Gastroesophageal sphincter (tissue), 4 donors: ENCODE measurements around the gene SCAF1. TPM values are rescaled to one million over a fixed set of nuclear protein-coding genes. Genes with fewer than 3 reads are reported as not detected.

Source experiments
- ATAC-seq: fragments of 150-250 bp; one replicate; pipeline ENCODE4 v1.9.1; 2016; ENCODE audit warnings: mild to moderate bottlenecking, moderate library complexity
- H3K27ac ChIP-seq, 4 donors: fragments of 200-600 bp; sonication (generic) in 3 of 4; 1 replicate in 3 of 4; 2 replicates in 1 of 4; pipeline ENCODE4 v1.5.1; 2016 to 2019
- H3K27me3 ChIP-seq: fragments of 200-600 bp; sonication (generic); one replicate; pipeline ENCODE4 v1.5.1; 2019
- H3K36me3 ChIP-seq, 2 donors: fragments of 200-600 bp; sonication (generic); one replicate each; pipeline ENCODE4 v1.5.1; 2019; ENCODE audit warnings: control low read depth in 1 of 2
- H3K4me1 ChIP-seq, 3 donors: fragments of 200-600 bp; sonication (generic); 1 replicate in 2 of 3; 2 replicates in 1 of 3; pipeline ENCODE4 v1.5.1; 2016 to 2019; ENCODE audit warnings: control low read depth in 2 of 3
- H3K4me3 ChIP-seq, 2 donors: fragments of 200-600 bp; sonication (generic); one replicate each; pipeline ENCODE4 v1.5.1; 2019; ENCODE audit warnings: mild to moderate bottlenecking in 1 of 2, moderate library complexity in 1 of 2
- H3K9me3 ChIP-seq, 3 donors: fragments of 200-600 bp; sonication (generic); one replicate each; pipeline ENCODE4 v1.5.1; 2017 to 2019; ENCODE audit warnings: control low read depth in 2 of 3
- CTCF ChIP-seq, 4 experiments: fragments of 200-600 bp in 2 of 4; fragments of 450-650 bp in 2 of 4; sonication (generic) in 1 of 4; IDR thresholded peaks; one replicate each; pipeline ENCODE4 v1.5.1; 2017 to 2019; ENCODE audit warnings: antibody characterized with exemption in 4 of 4, mild to moderate bottlenecking in 2 of 4, moderate library complexity in 2 of 4
- EP300 ChIP-seq: sonication (generic); formaldehyde crosslinking; IDR thresholded peaks from one replicate; pipeline ENCODE4 v1.6.1; 2017; ENCODE audit warnings: antibody characterized with exemption, mild to moderate bottlenecking
- POLR2A ChIP-seq, 2 donors: fragments of 450-650 bp; IDR thresholded peaks; one replicate each; pipeline ENCODE4 v1.6.1; 2017; ENCODE audit warnings: antibody characterized with exemption in 2 of 2, mild to moderate bottlenecking in 2 of 2, moderate library complexity in 1 of 2
- POLR2AphosphoS5 ChIP-seq: sonication (generic); formaldehyde crosslinking; IDR thresholded peaks from one replicate; pipeline ENCODE4 v1.6.1; 2017; ENCODE audit warnings: antibody characterized with exemption
- WGBS, 2 donors: methylation state at CpG; one replicate each; pipeline ENCODE4 v1.1.5; 2018; ENCODE audit warnings: low coverage in 1 of 2; 5-methylcytosine and 5-hydroxymethylcytosine counted together
- total RNA-seq, 4 donors: library from RNA; depleted of rRNA; stranded (reverse); fragments of >200 nt; gene quantifications; one replicate each; pipeline ENCODE4 v1.1.0, GENCODE V29; 2016

Gene SCAF1
- total RNA-seq, 4 donors from 2014 or later = 18.2 to 37.5 (median 18.5) TPM

- no CpG with 5 or more reads among the region's 72 CpGs for WGBS, 2 donors
- H3K27ac ChIP-seq = no peak overlapping the region
- TF ChIP-seq EP300 (no peak), CTCF (IDR thresholded peaks at IDR 0.05) (no peak), POLR2A (IDR thresholded peaks at IDR 0.05) (no peak), POLR2AphosphoS5 (no peak)
- no peak for ATAC-seq
- H3K27me3 ChIP-seq = no peaks in the 10 kb centered on the region
- H3K9me3 ChIP-seq = no peaks in the 10 kb centered on the region
- peaks cover 0 to 100% of the 10 kb centered on the region in 2 donors for H3K36me3 ChIP-seq
- H3K4me1 ChIP-seq = peaks cover 0 to 6% (median 0%) of the 10 kb centered on the region in 3 donors
- no peak overlapping the region for H3K4me3 ChIP-seq
These were observed 9.2 kb downstream of the SCAF1 start for GRCh38 chr19:49651029-49651819.

- H3K9me3 ChIP-seq = no peaks in the 10 kb centered on the region
- TF ChIP-seq POLR2A (IDR thresholded peaks at IDR 0.05) (no peak), CTCF (IDR thresholded peaks at IDR 0.05) (no peak), POLR2AphosphoS5 (no peak), EP300 (no peak)
- WGBS, 2 donors = 90% methylated on average over 10 of the region's 110 CpGs; no CpG with 5 or more reads in 1 of the 2 donors
- H3K27me3 ChIP-seq = no peaks in the 10 kb centered on the region
- no peak overlapping the region for H3K4me3 ChIP-seq
- H3K27ac ChIP-seq = no peak overlapping the region
- H3K36me3 ChIP-seq = peaks cover 0 to 100% of the 10 kb centered on the region in 2 donors
- H3K4me1 ChIP-seq = no peaks in the 10 kb centered on the region
- ATAC-seq = no peak
These were observed 10.0 kb downstream of the SCAF1 start for GRCh38 chr19:49651820-49652550.

GRCh38 chr19:49652551-49653465 lies 10.8 kb downstream of the SCAF1 start:
- 75 to 93% methylated on average over 3 to 5 of the region's 58 CpGs for WGBS, 2 donors

GRCh38 chr19:49653466-49653806 lies 11.4 kb downstream of the SCAF1 start:
- no peak for TF ChIP-seq EP300
- Histone ChIP-seq H3K36me3 (peaks cover 0 to 100% of the 10 kb centered on the region in 2 donors), H3K4me3 (no peak overlapping the region), H3K27me3 (no peaks in the 10 kb centered on the region), H3K4me1 (no peaks in the 10 kb centered on the region), H3K9me3 (no peaks in the 10 kb centered on the region), H3K27ac (no peak overlapping the region)
- ATAC-seq = no peak
- WGBS, 2 donors = no CpG with 5 or more reads among the region's 13 CpGs

More at GRCh38 chr19:49652551-49653465, 10.8 kb downstream of the SCAF1 start:
- H3K4me3 ChIP-seq = no peak overlapping the region
- ATAC-seq = no peak
- H3K36me3 ChIP-seq = peaks cover 0 to 100% of the 10 kb centered on the region in 2 donors
- no peak for TF ChIP-seq POLR2A (IDR thresholded peaks at IDR 0.05)
- TF ChIP-seq EP300 = no peak
- no peak for TF ChIP-seq POLR2AphosphoS5
- no peak for TF ChIP-seq CTCF (IDR thresholded peaks at IDR 0.05)
- no peaks in the 10 kb centered on the region for H3K27me3 ChIP-seq
- H3K9me3 ChIP-seq = no peaks in the 10 kb centered on the region
- H3K27ac ChIP-seq = no peak overlapping the region
- H3K4me1 ChIP-seq = no peaks in the 10 kb centered on the region

GRCh38 chr19:49654581-49654980 lies 12.6 kb downstream of the SCAF1 start:
- Histone ChIP-seq H3K9me3 (no peaks in the 10 kb centered on the region), H3K27ac (no peak overlapping the region), H3K4me3 (no peak overlapping the region), H3K4me1 (no peaks in the 10 kb centered on the region), H3K36me3 (peaks cover 0 to 100% of the 10 kb centered on the region in 2 donors), H3K27me3 (no peaks in the 10 kb centered on the region)
- 94% methylated on average over 2 of the region's 10 CpGs; no CpG with 5 or more reads in 1 of the 2 donors for WGBS, 2 donors
- no peak for TF ChIP-seq EP300
- no peak for TF ChIP-seq POLR2AphosphoS5
- no peak for TF ChIP-seq POLR2A (IDR thresholded peaks at IDR 0.05)
- TF ChIP-seq CTCF (IDR thresholded peaks at IDR 0.05) = no peak
- ATAC-seq = no peak
